ENCODE measurements around the gene UBR1.

DNA sequence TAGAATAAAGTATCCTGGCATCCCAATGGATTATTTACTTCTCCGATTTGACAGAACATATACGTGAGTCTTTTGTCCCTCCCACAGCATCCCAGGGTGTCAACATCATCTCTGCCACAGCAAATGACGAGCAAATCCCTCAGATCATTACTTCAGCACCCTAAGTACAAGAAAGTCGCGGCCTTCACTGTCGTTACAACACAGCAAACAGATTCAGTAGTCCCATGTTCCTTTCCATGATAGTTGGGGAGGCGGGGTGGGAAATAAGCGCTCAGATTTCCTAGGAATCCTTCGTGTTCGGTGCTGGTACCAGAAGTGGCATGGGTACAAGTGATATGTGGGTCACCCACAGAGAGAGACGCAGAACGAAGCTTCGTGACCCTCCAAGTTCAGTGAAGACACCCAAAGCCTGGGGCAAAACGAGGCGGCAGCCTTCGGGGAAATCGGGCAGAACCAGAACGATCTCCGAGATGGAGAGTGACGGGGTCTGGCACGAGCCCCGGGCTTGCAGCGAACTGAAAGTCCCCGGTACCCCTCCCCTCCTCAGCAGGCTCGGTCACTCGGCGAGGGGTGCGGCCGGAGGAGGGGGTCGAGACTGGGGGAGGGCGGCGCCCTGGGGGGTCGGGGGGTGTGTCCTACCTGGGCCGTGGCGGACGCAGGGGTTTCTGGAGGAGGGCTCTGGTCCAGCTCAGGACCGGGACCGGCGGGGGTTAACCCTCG is 185.9 kb downstream of the UBR1 start:
- no peak for TF ChIP-seq CREM (IDR thresholded peaks at IDR 0.05; ENCODE audit: low read depth)
- TF ChIP-seq, protein P1, sequence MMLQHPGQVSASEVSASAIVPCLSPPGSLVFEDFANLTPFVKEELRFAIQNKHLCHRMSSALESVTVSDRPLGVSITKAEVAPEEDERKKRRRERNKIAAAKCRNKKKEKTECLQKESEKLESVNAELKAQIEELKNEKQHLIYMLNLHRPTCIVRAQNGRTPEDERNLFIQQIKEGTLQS (IDR thresholded peaks at IDR 0.05; ENCODE audit: borderline replicate concordance, extremely low read depth, low read depth, low read length): no peak
- TF ChIP-seq, protein P2, sequence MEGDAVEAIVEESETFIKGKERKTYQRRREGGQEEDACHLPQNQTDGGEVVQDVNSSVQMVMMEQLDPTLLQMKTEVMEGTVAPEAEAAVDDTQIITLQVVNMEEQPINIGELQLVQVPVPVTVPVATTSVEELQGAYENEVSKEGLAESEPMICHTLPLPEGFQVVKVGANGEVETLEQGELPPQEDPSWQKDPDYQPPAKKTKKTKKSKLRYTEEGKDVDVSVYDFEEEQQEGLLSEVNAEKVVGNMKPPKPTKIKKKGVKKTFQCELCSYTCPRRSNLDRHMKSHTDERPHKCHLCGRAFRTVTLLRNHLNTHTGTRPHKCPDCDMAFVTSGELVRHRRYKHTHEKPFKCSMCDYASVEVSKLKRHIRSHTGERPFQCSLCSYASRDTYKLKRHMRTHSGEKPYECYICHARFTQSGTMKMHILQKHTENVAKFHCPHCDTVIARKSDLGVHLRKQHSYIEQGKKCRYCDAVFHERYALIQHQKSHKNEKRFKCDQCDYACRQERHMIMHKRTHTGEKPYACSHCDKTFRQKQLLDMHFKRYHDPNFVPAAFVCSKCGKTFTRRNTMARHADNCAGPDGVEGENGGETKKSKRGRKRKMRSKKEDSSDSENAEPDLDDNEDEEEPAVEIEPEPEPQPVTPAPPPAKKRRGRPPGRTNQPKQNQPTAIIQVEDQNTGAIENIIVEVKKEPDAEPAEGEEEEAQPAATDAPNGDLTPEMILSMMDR (IDR thresholded peaks at IDR 0.05 in 2 of 3, conservative IDR thresholded peaks at IDR 0.05 in 1 of 3; ENCODE audit: control insufficient read depth in 2 of 3, extremely low read depth in 1 of 3, insufficient read depth in 1 of 3, low read depth in 3 of 3, low read length in 3 of 3): no peak
- TF ChIP-seq RAD21 (IDR thresholded peaks at IDR 0.05; ENCODE audit: insufficient read depth, low read depth, low read length): no peak
- TF ChIP-seq EZH2 (IDR thresholded peaks at IDR 0.05; ENCODE audit: borderline replicate concordance, control insufficient read depth, low read depth, low read length): no peak
- no peak for TF ChIP-seq TCF12 (IDR thresholded peaks at IDR 0.05; ENCODE audit: low read depth, low read length)
- no peak for TF ChIP-seq POLR2AphosphoS5 (IDR thresholded peaks at IDR 0.05; ENCODE audit: low read length)
- no peak for TF ChIP-seq FOXM1 (IDR thresholded peaks at IDR 0.05; ENCODE audit: low read depth, low read length)

Data from GM12878 (cell line).